ENCODE results near the gene PHLDA3.
"Not testable (repeated sequence)": the region's sequence is repeated elsewhere in the genome, so short reads cannot be mapped to it uniquely, and the experiment has no call there.

Gene PHLDA3

GRCh38 chr1:201504179-201504631 lies 35.2 kb upstream of the PHLDA3 start:
- no peak overlapping the region for H3K4me3 ChIP-seq (ENCODE audit: low read depth, low read length)

GRCh38 chr1:201503397-201504176 lies 34.6 kb upstream of the PHLDA3 start:
- H3K4me3 ChIP-seq (ENCODE audit: low read depth, low read length), result no peak overlapping the region

- H3K4me3 ChIP-seq (ENCODE audit: low read depth, low read length), result no peak overlapping the region
Measured at GRCh38 chr1:201502511-201502857, 33.5 kb upstream of the PHLDA3 start.

GRCh38 chr1:201501812-201502510 lies 33.0 kb upstream of the PHLDA3 start:
- no peak overlapping the region for H3K4me3 ChIP-seq (ENCODE audit: low read depth, low read length)

GRCh38 chr1:201501144-201501543 lies 32.2 kb upstream of the PHLDA3 start:
- H3K4me3 ChIP-seq (ENCODE audit: low read depth, low read length), result no peak overlapping the region

GRCh38 chr1:201500670-201501120 lies 31.7 kb upstream of the PHLDA3 start:
- no peak overlapping the region for H3K4me3 ChIP-seq (ENCODE audit: low read depth, low read length)

- no peak overlapping the region for H3K4me3 ChIP-seq (ENCODE audit: low read depth, low read length)
Measured at GRCh38 chr1:201499795-201500669, 31.0 kb upstream of the PHLDA3 start.

GRCh38 chr1:201499191-201499590 lies 30.2 kb upstream of the PHLDA3 start:
- H3K4me3 ChIP-seq (ENCODE audit: low read depth, low read length), result no peak overlapping the region

- no peak overlapping the region for H3K4me3 ChIP-seq (ENCODE audit: low read depth, low read length)
Measured at GRCh38 chr1:201498621-201499020, 29.6 kb upstream of the PHLDA3 start.

- no peak overlapping the region for H3K4me3 ChIP-seq (ENCODE audit: low read depth, low read length)
Measured at GRCh38 chr1:201497935-201498509, 29.0 kb upstream of the PHLDA3 start.

- no peak overlapping the region for H3K4me3 ChIP-seq (ENCODE audit: low read depth, low read length)
Measured at GRCh38 chr1:201496296-201496690, 27.3 kb upstream of the PHLDA3 start.

- H3K4me3 ChIP-seq (ENCODE audit: low read depth, low read length), result no peak overlapping the region
Measured at GRCh38 chr1:201495551-201496295, 26.7 kb upstream of the PHLDA3 start.

- no peak overlapping the region for H3K4me3 ChIP-seq (ENCODE audit: low read depth, low read length)
Measured at GRCh38 chr1:201493757-201494617, 25.0 kb upstream of the PHLDA3 start.

GRCh38 chr1:201493026-201493656 lies 24.2 kb upstream of the PHLDA3 start:
- not testable (repeated sequence) for H3K4me3 ChIP-seq (ENCODE audit: low read depth, low read length)

GRCh38 chr1:201491896-201492511 lies 23.0 kb upstream of the PHLDA3 start:
- H3K4me3 ChIP-seq (ENCODE audit: low read depth, low read length), result no peak overlapping the region

- H3K4me3 ChIP-seq (ENCODE audit: low read depth, low read length), result no peak overlapping the region
Measured at GRCh38 chr1:201490708-201491131, 21.7 kb upstream of the PHLDA3 start.

- no peak overlapping the region for H3K4me3 ChIP-seq (ENCODE audit: low read depth, low read length)
Measured at GRCh38 chr1:201489643-201490261, 20.8 kb upstream of the PHLDA3 start.
